Neutrophil (primary cell): ENCODE measurements around the gene CA14.
"Not testable (repeated sequence)": the region's sequence is repeated elsewhere in the genome, so short reads cannot be mapped to it uniquely, and the experiment has no call there.

Source experiments
- H3K27ac ChIP-seq: fragments of 200-600 bp; sonication (generic); 2 replicates; pipeline ENCODE4 v1.5.1; 2016; ENCODE audit warnings: mild to moderate bottlenecking, moderate library complexity
- H3K27me3 ChIP-seq: fragments of 200-600 bp; sonication (generic); 2 replicates; pipeline ENCODE4 v1.6.0; 2016; ENCODE audit warnings: mild to moderate bottlenecking
- H3K36me3 ChIP-seq: fragments of 200-600 bp; sonication (generic); 2 replicates; pipeline ENCODE4 v1.5.1; 2017
- H3K4me1 ChIP-seq, 2 experiments: fragments of 200-600 bp in 1 of 2; sonication (generic) in 1 of 2; 1 replicate in 1 of 2; 2 replicates in 1 of 2; pipeline versions ENCODE4 v1.5.1 to v1.6.1; 2013 to 2016; ENCODE audit warnings: low read depth in 1 of 2, low read length in 1 of 2, mild to moderate bottlenecking in 1 of 2, moderate library complexity in 1 of 2; ENCODE audit not compliant: control insufficient read depth in 1 of 2, insufficient read depth in 1 of 2
- H3K4me3 ChIP-seq, 2 experiments: fragments of 200-600 bp in 1 of 2; sonication (generic) in 1 of 2; 1 replicate in 1 of 2; 2 replicates in 1 of 2; pipeline ENCODE4 v1.5.1; 2013 to 2016; ENCODE audit warnings: low read depth in 1 of 2, low read length in 1 of 2, mild to moderate bottlenecking in 1 of 2, moderate library complexity in 1 of 2
- H3K9me3 ChIP-seq: fragments of 200-600 bp; sonication (generic); 2 replicates; pipeline ENCODE4 v1.5.1; 2016
- TF ChIP-seq, protein P1 (sequence below): fragments of 200-600 bp; sonication (generic); IDR thresholded peaks from 2 replicates; pipeline ENCODE4 v1.5.1; 2016; ENCODE audit warnings: antibody characterized with exemption

Gene CA14

DNA sequence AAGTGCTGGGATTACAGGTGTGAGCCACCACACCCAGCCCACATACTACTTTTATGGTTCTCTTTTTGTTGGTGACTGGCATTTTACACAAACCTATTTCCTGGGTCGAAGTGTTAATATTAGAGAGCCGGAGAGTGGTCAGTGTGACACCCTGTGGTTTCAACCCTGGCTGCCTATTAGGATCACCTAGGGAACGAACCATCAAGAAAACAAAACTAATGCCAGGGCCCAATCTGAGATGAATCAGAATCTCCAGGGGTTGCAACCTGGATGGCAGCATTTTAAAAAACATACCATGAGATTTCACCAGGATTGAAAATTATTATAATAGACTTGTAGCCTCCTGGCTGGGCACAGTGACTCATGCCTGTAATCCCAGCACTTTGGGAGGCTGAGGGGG lies 42.1 kb downstream of the CA14 start:
- Histone ChIP-seq H3K4me3 (no peak overlapping the region), H3K36me3 (peaks cover 21% of the 10 kb centered on the region), H3K27me3 (no peaks in the 10 kb centered on the region), H3K9me3 (no peaks in the 10 kb centered on the region), H3K4me1 (no peaks in the 10 kb centered on the region), H3K27ac (no peak overlapping the region)
- TF ChIP-seq, protein P1, sequence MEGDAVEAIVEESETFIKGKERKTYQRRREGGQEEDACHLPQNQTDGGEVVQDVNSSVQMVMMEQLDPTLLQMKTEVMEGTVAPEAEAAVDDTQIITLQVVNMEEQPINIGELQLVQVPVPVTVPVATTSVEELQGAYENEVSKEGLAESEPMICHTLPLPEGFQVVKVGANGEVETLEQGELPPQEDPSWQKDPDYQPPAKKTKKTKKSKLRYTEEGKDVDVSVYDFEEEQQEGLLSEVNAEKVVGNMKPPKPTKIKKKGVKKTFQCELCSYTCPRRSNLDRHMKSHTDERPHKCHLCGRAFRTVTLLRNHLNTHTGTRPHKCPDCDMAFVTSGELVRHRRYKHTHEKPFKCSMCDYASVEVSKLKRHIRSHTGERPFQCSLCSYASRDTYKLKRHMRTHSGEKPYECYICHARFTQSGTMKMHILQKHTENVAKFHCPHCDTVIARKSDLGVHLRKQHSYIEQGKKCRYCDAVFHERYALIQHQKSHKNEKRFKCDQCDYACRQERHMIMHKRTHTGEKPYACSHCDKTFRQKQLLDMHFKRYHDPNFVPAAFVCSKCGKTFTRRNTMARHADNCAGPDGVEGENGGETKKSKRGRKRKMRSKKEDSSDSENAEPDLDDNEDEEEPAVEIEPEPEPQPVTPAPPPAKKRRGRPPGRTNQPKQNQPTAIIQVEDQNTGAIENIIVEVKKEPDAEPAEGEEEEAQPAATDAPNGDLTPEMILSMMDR, result no peak

DNA sequence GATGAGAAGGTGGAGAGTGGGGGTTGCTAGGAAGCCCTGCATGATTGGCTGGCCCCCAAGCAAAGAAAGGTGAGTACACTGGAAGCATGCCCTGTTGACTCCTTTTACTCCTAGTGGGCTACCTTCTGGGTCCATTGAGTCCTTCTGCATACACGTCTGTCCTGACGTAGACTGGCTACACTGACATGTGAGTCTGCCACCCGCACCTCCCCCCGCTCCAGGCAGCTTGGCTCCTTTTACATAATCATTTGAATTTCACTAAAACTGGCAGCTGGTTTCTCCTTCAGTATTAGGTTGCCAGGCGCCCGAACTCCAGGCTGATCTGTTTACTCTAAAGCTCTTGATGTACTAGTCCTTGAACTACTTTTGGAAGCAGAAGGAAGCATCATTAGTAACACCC lies 44.8 kb downstream of the CA14 start:
- TF ChIP-seq, protein P1, result no peak
- Histone ChIP-seq H3K4me3 (no peak overlapping the region), H3K4me1 (no peaks in the 10 kb centered on the region), H3K9me3 (no peaks in the 10 kb centered on the region), H3K27me3 (no peaks in the 10 kb centered on the region), H3K27ac (no peak overlapping the region), H3K36me3 (peaks cover 21% of the 10 kb centered on the region)

DNA sequence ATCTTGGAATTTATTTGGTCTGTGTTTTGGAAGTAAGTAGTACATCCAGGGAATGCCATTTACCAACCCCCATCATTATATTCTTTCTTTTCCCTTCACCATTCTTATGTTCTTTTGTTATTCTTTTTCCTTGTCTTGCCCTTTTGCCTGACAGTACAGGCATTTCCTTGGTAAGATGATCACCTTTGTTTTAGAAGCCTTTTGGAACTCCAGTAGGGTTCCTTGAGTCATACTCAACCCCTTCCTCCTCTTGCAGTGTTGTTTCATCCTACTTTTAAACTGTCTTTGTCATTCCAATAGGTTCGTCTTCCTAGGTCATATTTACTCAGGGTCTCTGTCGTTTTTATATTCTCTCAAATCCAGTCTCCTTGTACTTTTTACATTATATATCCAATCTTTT lies 45.3 kb downstream of the CA14 start:
- H3K27ac ChIP-seq, result no peak overlapping the region
- H3K4me1 ChIP-seq, result no peaks in the 10 kb centered on the region
- TF ChIP-seq, protein P1, result no peak
- H3K27me3 ChIP-seq, result no peaks in the 10 kb centered on the region
- no peak overlapping the region for H3K4me3 ChIP-seq
- H3K36me3 ChIP-seq, result peaks cover 22% of the 10 kb centered on the region
- H3K9me3 ChIP-seq, result no peaks in the 10 kb centered on the region

DNA sequence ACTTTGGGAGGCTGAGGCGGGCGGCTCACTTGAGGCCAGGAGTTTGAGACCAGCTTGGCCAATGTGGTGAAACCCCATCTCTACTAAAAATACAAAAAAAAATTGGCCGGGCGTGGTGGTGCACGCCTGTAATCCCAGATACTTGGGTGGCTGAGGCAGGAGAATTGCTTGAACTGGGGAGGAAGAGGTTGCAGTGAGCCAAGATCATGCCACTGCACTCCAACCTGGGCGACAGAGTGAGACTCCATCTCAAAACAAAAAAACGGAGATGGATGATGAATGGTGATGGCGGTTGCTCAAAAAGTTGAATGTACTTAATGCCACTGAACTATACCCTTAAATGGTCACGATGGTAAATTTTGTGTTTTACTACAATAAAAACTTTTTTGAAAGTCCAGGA lies 51.0 kb downstream of the CA14 start:
- H3K4me3 ChIP-seq, H3K4me1 ChIP-seq, H3K9me3 ChIP-seq, H3K27ac ChIP-seq, H3K27me3 ChIP-seq, H3K36me3 ChIP-seq: not testable (repeated sequence)

DNA sequence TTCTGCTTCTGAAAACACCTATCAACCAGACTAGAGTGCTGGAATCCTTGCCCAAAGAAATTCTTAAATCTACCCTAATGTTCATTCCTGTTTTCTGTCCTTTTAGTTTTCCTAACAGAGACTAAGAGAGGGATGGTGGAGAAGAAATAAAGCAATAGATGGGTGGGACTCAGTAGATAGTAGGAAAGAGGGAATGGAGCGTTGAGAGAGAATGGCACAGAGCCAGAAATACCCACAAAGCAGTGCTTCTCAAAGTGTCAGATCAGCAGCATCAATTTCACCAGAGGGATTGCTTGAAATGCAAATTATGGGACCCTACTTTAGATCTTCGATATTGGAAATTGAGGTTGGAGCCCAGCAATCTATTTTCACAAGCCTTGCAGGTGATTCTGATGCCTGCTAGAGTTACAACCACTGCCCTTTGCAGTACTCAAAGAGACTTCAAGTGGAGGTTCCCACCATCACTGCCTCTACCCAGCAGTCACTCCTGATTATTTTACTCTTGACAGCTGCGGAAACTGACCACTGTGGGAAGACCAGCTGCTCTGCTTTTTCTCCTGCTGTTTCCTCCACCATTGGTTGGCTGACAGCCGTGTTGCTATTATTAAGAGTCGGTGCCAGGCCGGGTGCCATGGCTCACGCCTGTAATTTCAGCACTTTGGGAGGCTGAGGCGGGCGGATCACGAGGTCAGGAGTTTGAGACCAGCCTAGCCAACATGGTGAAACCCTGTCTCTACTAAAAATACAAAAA lies 52.4 kb downstream of the CA14 start:
- peaks cover 9% of the 10 kb centered on the region for H3K36me3 ChIP-seq
- H3K4me3 ChIP-seq, result no peak overlapping the region
- H3K27me3 ChIP-seq, result no peaks in the 10 kb centered on the region
- no peak overlapping the region for H3K27ac ChIP-seq
- no peaks in the 10 kb centered on the region for H3K9me3 ChIP-seq
- H3K4me1 ChIP-seq, result no peaks in the 10 kb centered on the region
- TF ChIP-seq, protein P1, result no peak

DNA sequence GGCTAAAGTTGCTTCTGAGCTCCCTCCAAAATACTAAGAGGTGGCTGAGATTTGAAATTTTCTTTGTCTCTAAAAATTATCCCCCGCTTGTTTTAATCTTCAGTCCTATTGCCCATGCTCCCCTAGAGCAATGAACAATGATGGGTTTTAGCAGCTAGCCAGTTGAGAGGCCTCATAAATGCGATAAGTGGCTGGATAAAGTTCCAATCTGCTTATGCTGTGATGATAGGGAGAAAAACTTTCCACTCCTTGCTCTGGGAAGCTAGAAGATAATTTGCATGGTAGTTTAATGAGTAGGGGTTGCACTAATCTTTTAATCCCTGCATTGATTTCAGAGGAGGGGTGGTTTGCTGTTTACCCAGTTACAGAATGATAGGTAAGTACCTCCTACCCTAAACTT lies 54.2 kb downstream of the CA14 start:
- Histone ChIP-seq H3K36me3 (peaks cover 9% of the 10 kb centered on the region), H3K27ac (no peak overlapping the region), H3K27me3 (no peaks in the 10 kb centered on the region), H3K4me3 (no peak overlapping the region), H3K9me3 (no peaks in the 10 kb centered on the region), H3K4me1 (no peaks in the 10 kb centered on the region)
- TF ChIP-seq, protein P1, result no peak
